GM12878 (cell line): ENCODE data around the gene CXCL8. TPM values are rescaled to one million over a fixed set of nuclear protein-coding genes. Genes with fewer than 3 reads are reported as not detected.

Experiments
- ATAC-seq: fragments of 200-7000 bp; cut with Tn5 transposase; 3 replicates; pipeline ENCODE4 v1.9.1; 2020; ENCODE audit warnings: mild to moderate bottlenecking, moderate library complexity
- BruUV-seq: library from RNA; stranded (reverse); fragments of 400-500 nt; replicated peaks from 2 replicates; lab custom pipeline; 2021; lab: Mats Ljungman, UMichigan
- CTCF ChIA-PET: fragments of 300-600 bp; sonication (Branson Sonifier 250); formaldehyde crosslinking; extraction: SDS; loops from one replicate; lab custom pipeline; 2021; ENCODE audit warnings: inconsistent platforms; lab: Yijun Ruan, JAX
- POLR2A ChIA-PET: fragments of 350-600 bp; formaldehyde crosslinking; extraction: SDS; loops from one replicate; lab custom pipeline; 2021; ENCODE audit warnings: inconsistent platforms; lab: Charles Lee
- RAD21 ChIA-PET: fragments of 300-600 bp; sonication (Branson Sonifier 250); formaldehyde crosslinking; loops from one replicate; lab custom pipeline; 2023; ENCODE audit warnings: antibody characterized with exemption; ENCODE audit not compliant: unreplicated experiment; lab: Charles Lee
- SMC1A ChIA-PET: fragments of 300-600 bp; sonication (Branson Sonifier 250); formaldehyde crosslinking; loops from one replicate; lab custom pipeline; 2023; ENCODE audit not compliant: unreplicated experiment, uncharacterized antibody; lab: Charles Lee
- DNase-seq: peaks from one replicate; pipeline ENCODE4 v3.0.0-alpha.2; 2011; ENCODE audit warnings: low read depth, low spot score
- FAIRE-seq: peaks from 3 replicates; lab custom pipeline; 2011; peaks lifted over from hg19 to GRCh38; lab: Jason Lieb, UNC
- H2AFZ ChIP-seq: 2 replicates; pipeline ENCODE4 v1.6.0; 2011; ENCODE audit warnings: low read depth, low read length, control low read depth; ENCODE audit not compliant: control insufficient read depth
- H3K27ac ChIP-seq: 2 replicates; pipeline ENCODE4 v1.5.1; 2011; ENCODE audit warnings: control low read depth; ENCODE audit not compliant: control insufficient read depth, insufficient read depth
- H3K27me3 ChIP-seq, 2 experiments: replicated peaks in 1 of 2; 2 replicates each; pipeline versions ENCODE4 v1.6.0 to v1.6.1; 2011; ENCODE audit warnings: low read length in 1 of 2; ENCODE audit not compliant: control insufficient read depth in 2 of 2, insufficient read depth in 2 of 2
- H3K36me3 ChIP-seq, 2 experiments: 2 replicates each; pipeline ENCODE4 v1.5.1; 2011; ENCODE audit warnings: low read length in 1 of 2; ENCODE audit not compliant: control insufficient read depth in 2 of 2, insufficient read depth in 2 of 2
- H3K4me1 ChIP-seq: 2 replicates; pipeline ENCODE4 v1.6.1; 2011; ENCODE audit warnings: mild to moderate bottlenecking, low read length, moderate library complexity, mixed read lengths; ENCODE audit not compliant: control insufficient read depth, insufficient read depth
- H3K4me2 ChIP-seq: 2 replicates; pipeline ENCODE4 v1.6.0; 2011; ENCODE audit warnings: control low read depth; ENCODE audit not compliant: control insufficient read depth, insufficient read depth
- H3K4me3 ChIP-seq: fragments of 200-600 bp; sonication (generic); 2 replicates; pipeline ENCODE4 v1.5.1; 2016
- H3K79me2 ChIP-seq: 2 replicates; pipeline ENCODE4 v1.6.0; 2011; ENCODE audit warnings: low read length; ENCODE audit not compliant: control insufficient read depth, insufficient read depth
- H3K9ac ChIP-seq: 2 replicates; pipeline ENCODE4 v1.8.0; 2011; ENCODE audit warnings: low read length, control low read depth, mixed read lengths; ENCODE audit not compliant: control insufficient read depth, insufficient read depth
- H3K9me3 ChIP-seq: replicated peaks from 3 replicates; pipeline ENCODE4 v1.5.1; 2011; ENCODE audit warnings: mild to moderate bottlenecking, low read length; ENCODE audit not compliant: control insufficient read depth, insufficient read depth
- H4K20me1 ChIP-seq: 2 replicates; pipeline ENCODE4 v1.6.0; 2011; ENCODE audit not compliant: control insufficient read depth, insufficient read depth
- EGR1 ChIP-seq, 2 experiments: IDR thresholded peaks; 1 replicate in 1 of 2; 2 replicates in 1 of 2; pipeline ENCODE4 v1.6.1; 2011 to 2012; ENCODE audit warnings: low read depth in 2 of 2, low read length in 2 of 2, borderline replicate concordance in 1 of 2, mild to moderate bottlenecking in 1 of 2, moderate library complexity in 1 of 2
- FOS ChIP-seq: IDR thresholded peaks from 3 replicates; pipeline ENCODE4 v1.6.1; 2011; ENCODE audit warnings: borderline replicate concordance; ENCODE audit not compliant: insufficient read length; ENCODE audit errors: extremely low read depth
- GATAD2B ChIP-seq: fragments of 450-650 bp; conservative IDR thresholded peaks from 2 replicates; pipeline ENCODE4 v1.6.1; 2017; ENCODE audit warnings: low read depth, mild to moderate bottlenecking, moderate library complexity
- HDAC2 ChIP-seq: fragments of 200-600 bp; sonication (generic); IDR thresholded peaks from 2 replicates; pipeline ENCODE4 v1.6.1; 2017
- IKZF1 ChIP-seq: fragments of 450-650 bp; conservative IDR thresholded peaks from 2 replicates; pipeline ENCODE4 v1.6.1; 2017; ENCODE audit warnings: antibody characterized with exemption, mild to moderate bottlenecking
- IRF4 ChIP-seq: IDR thresholded peaks from 2 replicates; pipeline ENCODE4 v1.6.1; 2011; ENCODE audit warnings: low read depth, low read length
- KDM1A ChIP-seq: fragments of 200-600 bp; sonication (generic); IDR thresholded peaks from 2 replicates; pipeline ENCODE4 v1.6.1; 2016; ENCODE audit warnings: borderline replicate concordance
- NR2C2 ChIP-seq: IDR thresholded peaks from 2 replicates; pipeline ENCODE4 v1.6.1; 2011; ENCODE audit warnings: borderline replicate concordance, low read depth; ENCODE audit not compliant: control insufficient read depth, insufficient read length
- RB1 ChIP-seq: fragments of 450-650 bp; formaldehyde crosslinking; IDR thresholded peaks from 2 replicates; pipeline ENCODE4 v1.6.1; 2017; ENCODE audit warnings: mild to moderate bottlenecking, borderline replicate concordance
- RFX5 ChIP-seq: IDR thresholded peaks from 2 replicates; pipeline ENCODE4 v1.6.1; 2011; ENCODE audit warnings: low read depth, low read length, improper control_type of control experiment
- SMAD5 ChIP-seq: IDR thresholded peaks from 2 replicates; pipeline ENCODE4 v1.6.1; 2016; ENCODE audit warnings: antibody characterized with exemption, low read depth
- SMC3 ChIP-seq: IDR thresholded peaks from 2 replicates; pipeline ENCODE4 v1.6.1; 2011; ENCODE audit warnings: low read length, improper control_type of control experiment, borderline replicate concordance
- SP1 ChIP-seq: IDR thresholded peaks from one replicate; pipeline ENCODE4 v1.6.1; 2011; ENCODE audit warnings: low read depth, low read length
- SREBF1 ChIP-seq: IDR thresholded peaks from 2 replicates; pipeline ENCODE4 v1.6.1; 2012; ENCODE audit warnings: mild to moderate bottlenecking, low read length
- STAT1 ChIP-seq: fragments of 450-650 bp; conservative IDR thresholded peaks from 2 replicates; pipeline ENCODE4 v1.6.1; 2014; ENCODE audit warnings: antibody characterized with exemption, mild to moderate bottlenecking
- TARDBP ChIP-seq: IDR thresholded peaks from 2 replicates; pipeline ENCODE4 v1.6.1; 2016; ENCODE audit warnings: borderline replicate concordance
- USF1 ChIP-seq: IDR thresholded peaks from 2 replicates; pipeline ENCODE4 v1.6.1; 2011; ENCODE audit warnings: borderline replicate concordance, low read depth, mild to moderate bottlenecking, moderate library complexity, mixed read lengths, low read length; ENCODE audit not compliant: insufficient read depth; ENCODE audit errors: extremely low read length
- YY1 ChIP-seq: IDR thresholded peaks from 2 replicates; pipeline ENCODE4 v1.6.1; 2011; ENCODE audit warnings: low read depth, mild to moderate bottlenecking, low read length
- ZBTB33 ChIP-seq: fragments of 450-650 bp; IDR thresholded peaks from 2 replicates; pipeline ENCODE4 v1.6.1; 2017; ENCODE audit warnings: mild to moderate bottlenecking
- WGBS: methylation state at CpG from one replicate; pipeline ENCODE4 v1.1.6; 2016; ENCODE audit warnings: low lambda C conversion rate; ENCODE audit not compliant: insufficient replicate concordance, insufficient coverage; ENCODE audit errors: missing lambda C conversion rate; 5-methylcytosine and 5-hydroxymethylcytosine counted together
- in situ Hi-C: fragments of 300-500 bp; cut with MboI; formaldehyde crosslinking; loops from 9 replicates; pipeline ENCODE4 v1.14.3; 2018; ENCODE audit warnings: mixed read lengths
- intact Hi-C: fragments of 100-400 bp; cut with micrococcal nuclease; formaldehyde crosslinking; loops from one replicate; pipeline ENCODE4 v1.14.2; 2022; ENCODE audit not compliant: unreplicated experiment
- polyA plus RNA-seq, 11 experiments: library from polyadenylated mRNA; depleted of rRNA in 4 of 11; unstranded in 6 of 11; stranded (reverse) in 5 of 11; fragments of >200 nt; fragmentation: Nextera tagmentation in 4 of 11; fragmentation: Illumina TruSeq in 1 of 11; extraction: Ambion mirVana in 4 of 11; extraction: Trizol in 1 of 11; gene quantifications; 1 replicate in 1 of 11; 2 replicates in 10 of 11; pipeline versions ENCODE4 v1.2.1 to v1.2.3, GENCODE V29; 2011 to 2016; ENCODE audit warnings: inconsistent platforms in 2 of 11, missing spikeins in 2 of 11, low read depth in 1 of 11
- total RNA-seq, 4 experiments: library from RNA; depleted of rRNA in 3 of 4; stranded (reverse); fragments of >200 nt in 3 of 4; fragmentation: Illumina TruSeq in 1 of 4; extraction: Trizol in 1 of 4; gene quantifications; 2 replicates each; pipeline versions ENCODE4 v1.2.1 to v1.2.3, GENCODE V29; 2013 to 2021

CXCL8 gene
- total and polyA plus RNA-seq, 10 of the 15 experiments (the other 5 are each of a cell fraction or from before 2014, with no cell fraction given), result 0.09 to 0.36 (median 0.19) TPM; not detected in 1

GRCh38 chr4:73713650-73714049 lies 26.7 kb upstream of the CXCL8 start:
- no peak overlapping the region for H3K4me2 ChIP-seq
- H3K27me3 ChIP-seq, result no peaks in the 10 kb centered on the region; a peak in 1 of 4 replicates
- no peaks in the 10 kb centered on the region for H3K79me2 ChIP-seq
- FAIRE-seq (no peak), DNase-seq (no peak), ATAC-seq (no peak)
- BruUV-seq, result no TSS peak
- no peaks in the 10 kb centered on the region; the same call in 2 of the 3 replicates for H3K9me3 ChIP-seq
- ChIA-PET SMC1A (interaction anchor here (0.9 to 1.2 kb wide), 2 partner anchors 15 to 16 kb away, joined by 3 read pairs; no protein-coding TSS in a partner anchor), POLR2A (no interaction called here), CTCF (interaction anchor here (1.6 kb wide), 1 partner anchor 16 kb away, joined by 9 read pairs; no protein-coding TSS in a partner anchor), RAD21 (no interaction called here)
- H3K4me3 ChIP-seq, result no peak overlapping the region
- H3K4me1 ChIP-seq, result peaks cover 9% of the 10 kb centered on the region
- WGBS, result 60% methylated on average over 3 of the region's 3 CpGs
- no peaks in the 10 kb centered on the region for H4K20me1 ChIP-seq
- no peak overlapping the region for H2AFZ ChIP-seq
- TF ChIP-seq YY1 (no peak), IRF4 (no peak), EGR1 (IDR thresholded peaks at IDR 0.05; ENCODE audit: borderline replicate concordance in 1 of 2, low read depth in 2 of 2, low read length in 2 of 2) (no peak), KDM1A (no peak), SMAD5 (no peak), TARDBP (no peak), SMC3 (no peak), ZBTB33 (no peak), HDAC2 (no peak), SP1 (no peak), RFX5 (no peak), NR2C2 (no peak), RB1 (no peak), FOS (no peak), USF1 (no peak), IKZF1 (no peak), GATAD2B (no peak), SREBF1 (no peak), STAT1 (no peak)
- no peak overlapping the region for H3K27ac ChIP-seq
- in situ Hi-C loops (no loop called here), intact Hi-C loops (loop anchor here (5.0 kb wide), 1 partner anchor 121 kb away; no protein-coding TSS in a partner anchor)
- H3K36me3 ChIP-seq, result no peaks in the 10 kb centered on the region
- no peak overlapping the region for H3K9ac ChIP-seq
